PC-9 (cell line): ENCODE data around the gene MARS1. TPM values are rescaled to one million over a fixed set of nuclear protein-coding genes. Genes with fewer than 3 reads are reported as not detected.

Source experiments
- BruUV-seq: library from RNA; stranded (reverse); fragments of 400-500 nt; replicated peaks from 2 replicates; lab custom pipeline; 2021; lab: Mats Ljungman, UMichigan
- CTCF ChIA-PET: fragments of 300-600 bp; sonication (Branson Sonifier 250); formaldehyde crosslinking; loops from one replicate; lab custom pipeline; 2022; ENCODE audit warnings: antibody characterized with exemption; lab: Charles Lee
- POLR2A ChIA-PET: fragments of 300-600 bp; sonication (Branson Sonifier 250); formaldehyde crosslinking; loops from one replicate; lab custom pipeline; 2022; ENCODE audit warnings: antibody characterized with exemption; ENCODE audit not compliant: unreplicated experiment; lab: Charles Lee
- DNase-seq, 2 experiments: peaks; one replicate each; pipeline versions ENCODE4 v3.0.0 to v3.0.0-alpha.2; 2015 to 2022; ENCODE audit warnings: mixed read lengths in 1 of 2
- H2AFZ ChIP-seq: fragments of 200-600 bp; sonication (generic); 2 replicates; pipeline ENCODE4 v1.8.1; 2017; ENCODE audit warnings: antibody characterized with exemption
- H3F3A ChIP-seq: fragments of 200-600 bp; sonication (generic); 2 replicates; pipeline ENCODE4 v1.8.1; 2017; ENCODE audit warnings: antibody characterized with exemption, mild to moderate bottlenecking, low read depth; ENCODE audit not compliant: insufficient read depth
- H3K27ac ChIP-seq: fragments of 200-600 bp; sonication (generic); 2 replicates; pipeline ENCODE4 v1.6.1; 2016; ENCODE audit warnings: mixed run types
- H3K27me3 ChIP-seq: fragments of 200-600 bp; sonication (generic); 2 replicates; pipeline ENCODE4 v1.6.1; 2016; ENCODE audit warnings: low read depth, mixed run types; ENCODE audit not compliant: insufficient read depth
- H3K36me3 ChIP-seq: fragments of 200-600 bp; sonication (generic); 2 replicates; pipeline ENCODE4 v1.6.1; 2016; ENCODE audit warnings: low read depth, mixed run types
- H3K4me1 ChIP-seq: fragments of 200-600 bp; sonication (generic); replicated peaks from 2 replicates; pipeline ENCODE4 v1.6.1; 2016; ENCODE audit warnings: mixed run types; ENCODE audit not compliant: insufficient read depth
- H3K4me2 ChIP-seq: fragments of 200-600 bp; sonication (generic); 2 replicates; pipeline ENCODE4 v1.6.1; 2017; ENCODE audit warnings: mixed run types
- H3K4me3 ChIP-seq: fragments of 200-600 bp; sonication (generic); 2 replicates; pipeline ENCODE4 v1.6.1; 2016; ENCODE audit warnings: mixed run types
- H3K79me2 ChIP-seq: fragments of 200-600 bp; sonication (generic); 2 replicates; pipeline ENCODE4 v1.6.1; 2017; ENCODE audit warnings: low read depth, mixed run types
- H3K9me2 ChIP-seq: fragments of 200-600 bp; sonication (generic); 2 replicates; pipeline ENCODE4 v1.8.1; 2017; ENCODE audit warnings: mild to moderate bottlenecking; ENCODE audit not compliant: insufficient read depth
- H3K9me3 ChIP-seq: fragments of 200-600 bp; sonication (generic); 2 replicates; pipeline ENCODE4 v1.8.1; 2016; ENCODE audit warnings: low read depth; ENCODE audit not compliant: insufficient read depth
- H4K20me1 ChIP-seq: fragments of 200-600 bp; sonication (generic); 2 replicates; pipeline ENCODE4 v1.8.1; 2017; ENCODE audit not compliant: insufficient read depth
- CTCF ChIP-seq: fragments of 200-600 bp; sonication (generic); conservative IDR thresholded peaks from 2 replicates; pipeline ENCODE4 v1.6.1; 2017; ENCODE audit warnings: mixed run types, antibody characterized with exemption, mild to moderate bottlenecking, moderate library complexity
- EZH2 ChIP-seq: fragments of 200-600 bp; sonication (generic); IDR thresholded peaks from 2 replicates; pipeline ENCODE4 v1.8.0; 2017; ENCODE audit warnings: antibody characterized with exemption, low read depth
- intact Hi-C: fragments of 100-400 bp; cut with micrococcal nuclease; formaldehyde crosslinking; loops from one replicate; pipeline ENCODE4 v1.10.0; 2022; ENCODE audit not compliant: unreplicated experiment
- total RNA-seq: library from RNA; stranded (reverse); gene quantifications from 2 replicates; pipeline ENCODE4 v1.2.3, GENCODE V29; 2021

The MARS1 gene
- total RNA-seq, 1 experiment from 2014 or later, result 307 TPM

DNA sequence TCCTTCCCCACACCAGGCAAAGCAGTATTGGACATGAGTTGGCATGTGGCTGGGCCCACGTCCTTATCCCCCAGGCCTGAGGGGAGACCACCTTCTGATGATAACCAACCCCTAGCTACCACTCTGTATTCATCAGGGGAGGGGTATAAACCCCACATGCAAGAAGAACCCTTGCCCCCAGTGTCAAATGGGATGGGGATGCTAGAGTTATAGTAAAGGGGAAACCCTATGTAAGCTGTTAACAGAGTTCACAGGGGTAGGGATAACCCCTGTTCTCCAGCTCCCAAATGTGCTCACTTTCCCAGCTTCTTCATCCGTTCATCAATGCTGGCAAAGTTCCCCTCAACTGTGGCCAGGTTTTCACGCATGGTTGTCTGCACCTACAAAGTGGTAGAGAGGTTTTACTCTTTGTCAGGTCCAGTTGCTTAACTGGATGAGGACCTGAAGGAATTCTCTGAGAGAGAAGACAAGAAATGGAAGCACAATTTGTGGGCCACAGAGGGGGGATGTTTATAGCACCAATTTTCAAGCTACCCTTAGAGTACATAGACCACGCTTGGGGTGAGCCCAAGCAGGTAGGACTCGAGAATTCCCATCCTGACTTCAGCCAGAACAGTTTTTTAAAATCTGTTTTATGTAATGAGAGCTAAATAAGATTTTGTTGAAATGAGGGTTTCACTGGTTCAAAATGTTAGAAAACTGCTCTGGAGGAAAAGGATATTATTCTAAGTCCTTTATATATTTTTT lies 42.7 kb downstream of the MARS1 start:
- H3K4me3 ChIP-seq, result no peak overlapping the region
- no peaks in the 10 kb centered on the region for H3K27me3 ChIP-seq
- no peaks in the 10 kb centered on the region; the same call in 1 of the 2 replicates for H3K79me2 ChIP-seq
- no peak overlapping the region for H2AFZ ChIP-seq
- intact Hi-C loops, result no loop called here
- H3K4me2 ChIP-seq, result no peak overlapping the region
- no peaks in the 10 kb centered on the region for H3K9me3 ChIP-seq
- H3K9me2 ChIP-seq, result no peaks in the 10 kb centered on the region
- DNase-seq, result no peak
- BruUV-seq, result no TSS peak
- H3K27ac ChIP-seq, result no peak overlapping the region
- ChIA-PET POLR2A (no interaction called here), CTCF (no interaction called here)
- TF ChIP-seq EZH2 (no peak), CTCF (no peak)
- H3F3A ChIP-seq, result peaks cover 22% of the 10 kb centered on the region
- H3K4me1 ChIP-seq, result no peaks in the 10 kb centered on the region
- H3K36me3 ChIP-seq, result peaks cover 26% of the 10 kb centered on the region
- no peaks in the 10 kb centered on the region for H4K20me1 ChIP-seq

DNA sequence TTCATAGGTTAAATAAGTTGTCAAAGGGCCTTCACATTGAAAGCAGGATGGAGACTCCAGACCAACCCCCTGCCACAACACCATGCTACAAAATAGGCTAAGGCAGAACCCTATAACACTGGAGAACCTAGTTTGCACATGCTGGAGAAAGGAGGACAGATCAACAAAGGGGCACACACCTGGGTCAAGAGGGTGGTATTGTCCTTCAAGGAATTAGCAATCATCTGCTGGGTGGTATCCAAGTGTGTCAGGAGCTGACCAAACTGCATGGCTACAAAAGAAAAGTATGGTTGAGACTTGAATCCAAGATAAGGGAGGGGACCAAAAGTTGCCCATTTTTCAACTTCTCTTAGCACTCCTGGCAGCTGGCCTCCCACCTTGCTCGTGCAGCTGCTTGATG lies 44.0 kb downstream of the MARS1 start:
- no peaks in the 10 kb centered on the region for H3K9me2 ChIP-seq
- H2AFZ ChIP-seq, result no peak overlapping the region
- CTCF ChIA-PET, result interaction anchor here (0.6 kb wide), 1 partner anchor 43 kb away, joined by 3 read pairs; no protein-coding TSS in a partner anchor
- H3K27ac ChIP-seq, result no peak overlapping the region
- no peaks in the 10 kb centered on the region for H3K9me3 ChIP-seq
- POLR2A ChIA-PET, result interaction anchor here (0.5 kb wide), 1 partner anchor 402 kb away, joined by 7 read pairs; no protein-coding TSS in a partner anchor
- BruUV-seq, result no TSS peak
- H3F3A ChIP-seq, result peaks cover 22% of the 10 kb centered on the region
- H3K27me3 ChIP-seq, result no peaks in the 10 kb centered on the region
- H4K20me1 ChIP-seq, result no peaks in the 10 kb centered on the region
- TF ChIP-seq EZH2 (no peak), CTCF (no peak)
- DNase-seq, result no peak
- no peak overlapping the region for H3K4me3 ChIP-seq
- H3K4me1 ChIP-seq, result no peaks in the 10 kb centered on the region
- H3K36me3 ChIP-seq, result peaks cover 26% of the 10 kb centered on the region
- no peak overlapping the region for H3K4me2 ChIP-seq
- intact Hi-C loops, result no loop called here
- no peaks in the 10 kb centered on the region for H3K79me2 ChIP-seq

DNA sequence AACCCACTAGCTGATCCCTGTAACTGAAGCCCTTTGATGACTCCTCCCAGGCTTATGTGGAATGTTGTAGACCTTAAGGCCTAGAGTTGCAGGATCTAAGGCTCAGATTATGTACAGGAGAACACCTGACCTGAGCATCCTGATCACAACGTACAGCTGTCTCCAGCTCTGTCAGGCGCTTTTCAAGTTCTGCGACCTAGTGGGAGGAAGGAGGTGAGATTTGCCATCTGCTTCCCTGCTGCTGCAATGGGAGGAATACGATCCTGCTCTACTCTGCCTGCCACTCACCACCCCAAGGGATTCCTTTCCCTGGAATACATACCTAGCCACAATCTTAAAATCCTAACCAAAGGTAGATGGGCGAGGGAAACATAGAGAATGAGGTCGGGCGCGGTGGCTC lies 45.2 kb downstream of the MARS1 start:
- Histone ChIP-seq H4K20me1 (no peaks in the 10 kb centered on the region), H3K4me1 (no peaks in the 10 kb centered on the region), H3K36me3 (peaks cover 26% of the 10 kb centered on the region), H3K4me3 (no peak overlapping the region), H3K9me2 (no peaks in the 10 kb centered on the region), H3F3A (peaks cover 17% of the 10 kb centered on the region), H3K27me3 (no peaks in the 10 kb centered on the region), H2AFZ (no peak overlapping the region), H3K79me2 (no peaks in the 10 kb centered on the region), H3K27ac (no peak overlapping the region), H3K4me2 (no peak overlapping the region), H3K9me3 (no peaks in the 10 kb centered on the region)
- no TSS peak for BruUV-seq
- POLR2A ChIA-PET, result no interaction called here
- DNase-seq, result no peak
- intact Hi-C loops, result no loop called here
- TF ChIP-seq CTCF, result no peak
- TF ChIP-seq EZH2, result no peak
- CTCF ChIA-PET, result no interaction called here
